B cell (primary cell): ENCODE data around the gene CCBE1. TPM values are rescaled to one million over a fixed set of nuclear protein-coding genes. Genes with fewer than 3 reads are reported as not detected.

Source experiments
- ATAC-seq: fragments of 200-7000 bp; cut with Tn5 transposase; one replicate; pipeline ENCODE4 v1.10.0; 2021; ENCODE audit warnings: low read depth, mild to moderate bottlenecking, moderate number of reproducible peaks, moderate library complexity
- CTCF ChIA-PET: fragments of 350-600 bp; sonication (Branson Sonifier 250); formaldehyde crosslinking; loops from one replicate; lab custom pipeline; 2021; ENCODE audit warnings: antibody characterized with exemption, inconsistent platforms; lab: Charles Lee
- POLR2A ChIA-PET: fragments of 350-600 bp; sonication (Branson Sonifier 250); formaldehyde crosslinking; loops from one replicate; lab custom pipeline; 2021; ENCODE audit warnings: antibody characterized with exemption; lab: Charles Lee
- DNase-seq: peaks from one replicate; pipeline ENCODE4 v3.0.0; 2013
- H2AFZ ChIP-seq: 2 replicates; pipeline ENCODE4 v1.6.1; 2012; ENCODE audit warnings: mild to moderate bottlenecking, low read depth, low read length; ENCODE audit not compliant: insufficient read depth, poor library complexity, severe bottlenecking
- H3K27ac ChIP-seq, 2 donors: 1 replicate in 1 of 2; 2 replicates in 1 of 2; pipeline ENCODE4 v1.5.1; 2012 to 2013; ENCODE audit warnings: low read length in 2 of 2, mild to moderate bottlenecking in 2 of 2, moderate library complexity in 1 of 2
- H3K27me3 ChIP-seq, 4 experiments: fragments of 200-600 bp in 1 of 4; sonication (generic) in 1 of 4; replicated peaks in 1 of 4; 1 replicate in 2 of 4; 2 replicates in 2 of 4; pipeline versions ENCODE4 v1.6.1 to v1.7.0; 2013 to 2016; ENCODE audit warnings: low read length in 3 of 4, mild to moderate bottlenecking in 2 of 4, mixed read lengths in 1 of 4, moderate library complexity in 1 of 4; ENCODE audit not compliant: insufficient read depth in 4 of 4, control insufficient read depth in 3 of 4; ENCODE audit errors: control extremely low read depth in 1 of 4
- H3K36me3 ChIP-seq, 2 experiments: replicated peaks in 1 of 2; 1 replicate in 1 of 2; 2 replicates in 1 of 2; pipeline versions ENCODE4 v1.6.1 to v1.7.1; 2013; ENCODE audit warnings: low read length in 1 of 2; ENCODE audit not compliant: insufficient read depth in 2 of 2, control insufficient read depth in 1 of 2; ENCODE audit errors: control extremely low read depth in 1 of 2, extremely low read depth in 1 of 2
- H3K4me1 ChIP-seq, 2 donors: fragments of 200-600 bp in 1 of 2; sonication (generic) in 1 of 2; 1 replicate in 1 of 2; 2 replicates in 1 of 2; pipeline versions ENCODE4 v1.5.1 to v1.6.1; 2013 to 2017; ENCODE audit warnings: low read length in 2 of 2; ENCODE audit not compliant: control insufficient read depth in 2 of 2, insufficient read depth in 2 of 2
- H3K4me2 ChIP-seq: replicated peaks from 2 replicates; pipeline ENCODE3; 2012; ENCODE audit warnings: mild to moderate bottlenecking, low read depth, low read length; ENCODE audit not compliant: poor library complexity, severe bottlenecking
- H3K4me3 ChIP-seq, 5 experiments: fragments of 200-600 bp in 1 of 5; sonication (generic) in 1 of 5; 1 replicate in 3 of 5; 2 replicates in 2 of 5; pipeline versions ENCODE4 v1.5.1 to v1.7.0; 2011 to 2016; ENCODE audit warnings: low read length in 4 of 5, mild to moderate bottlenecking in 4 of 5, low read depth in 2 of 5, control low read depth in 1 of 5, moderate library complexity in 1 of 5; ENCODE audit not compliant: insufficient read depth in 1 of 5; ENCODE audit errors: control extremely low read depth in 1 of 5, extremely low read depth in 1 of 5
- H3K79me2 ChIP-seq: fragments of 200-600 bp; sonication (generic); one replicate; pipeline ENCODE4 v1.6.0; 2016; ENCODE audit warnings: low read length; ENCODE audit not compliant: control insufficient read depth, insufficient read depth
- H3K9ac ChIP-seq: fragments of 200-600 bp; sonication (generic); 2 replicates; pipeline ENCODE4 v1.6.1; 2017; ENCODE audit warnings: mild to moderate bottlenecking, low read length, moderate library complexity
- H3K9me3 ChIP-seq, 3 donors: one replicate each; pipeline versions ENCODE4 v1.6.1 to v1.7.1; 2013; ENCODE audit warnings: low read length in 2 of 3; ENCODE audit not compliant: control insufficient read depth in 2 of 3, insufficient read depth in 1 of 3; ENCODE audit errors: control extremely low read depth in 1 of 3
- H4K20me1 ChIP-seq: 2 replicates; pipeline ENCODE4 v1.6.0; 2012; ENCODE audit warnings: mild to moderate bottlenecking, low read length; ENCODE audit not compliant: insufficient read depth, control insufficient read depth, poor library complexity, severe bottlenecking
- H3K27ac Mint-ChIP-seq: one replicate; pipeline ENCODE4 v1.8.0; 2021; ENCODE audit warnings: mixed read lengths
- H3K27me3 Mint-ChIP-seq: one replicate; pipeline ENCODE4 v1.8.0; 2021; ENCODE audit warnings: mixed read lengths
- H3K4me1 Mint-ChIP-seq: one replicate; pipeline ENCODE4 v1.8.0; 2021; ENCODE audit warnings: mixed read lengths
- H3K4me3 Mint-ChIP-seq: one replicate; pipeline ENCODE4 v1.8.0; 2021; ENCODE audit warnings: mixed read lengths
- H3K9me3 Mint-ChIP-seq: one replicate; pipeline ENCODE4 v1.8.0; 2022; ENCODE audit warnings: mixed read lengths; ENCODE audit not compliant: insufficient read depth
- EZH2 ChIP-seq: IDR thresholded peaks from 2 replicates; pipeline ENCODE4 v1.6.1; 2012; ENCODE audit warnings: borderline replicate concordance, low read depth, mild to moderate bottlenecking, moderate library complexity, low read length; ENCODE audit not compliant: insufficient read depth, poor library complexity, severe bottlenecking
- whole genome bisulfite sequencing: methylation state at CpG from one replicate; pipeline ENCODE4 v1.1.5; 2013; ENCODE audit warnings: missing lambda C conversion rate; ENCODE audit not compliant: insufficient coverage; 5-methylcytosine and 5-hydroxymethylcytosine counted together
- intact Hi-C: fragments of 100-400 bp; cut with micrococcal nuclease; formaldehyde crosslinking; loops from one replicate; pipeline ENCODE4 v1.10.0; 2022
- polyA plus RNA-seq: library from polyadenylated mRNA; depleted of rRNA; stranded (reverse); fragments of >200 nt; gene quantifications from 2 replicates; pipeline ENCODE4 v1.2.3, GENCODE V29; 2012
- total RNA-seq, 2 donors: library from RNA; stranded (reverse); fragments of 120-200 nt in 1 of 2; gene quantifications; 1 replicate in 1 of 2; 2 replicates in 1 of 2; pipeline versions ENCODE4 v1.2.3 to v1.2.4, GENCODE V29; 2013 to 2022
- TF ChIP-seq, protein P1 (sequence below): fragments of 200-600 bp; IDR thresholded peaks from one replicate; pipeline ENCODE4 v1.8.0; 2022; ENCODE audit warnings: antibody characterized with exemption, mild to moderate bottlenecking

CCBE1 gene
- total and polyA plus RNA-seq, 2 donors (not counting 1 experiment from before 2014, with no cell fraction given), result not detected

DNA sequence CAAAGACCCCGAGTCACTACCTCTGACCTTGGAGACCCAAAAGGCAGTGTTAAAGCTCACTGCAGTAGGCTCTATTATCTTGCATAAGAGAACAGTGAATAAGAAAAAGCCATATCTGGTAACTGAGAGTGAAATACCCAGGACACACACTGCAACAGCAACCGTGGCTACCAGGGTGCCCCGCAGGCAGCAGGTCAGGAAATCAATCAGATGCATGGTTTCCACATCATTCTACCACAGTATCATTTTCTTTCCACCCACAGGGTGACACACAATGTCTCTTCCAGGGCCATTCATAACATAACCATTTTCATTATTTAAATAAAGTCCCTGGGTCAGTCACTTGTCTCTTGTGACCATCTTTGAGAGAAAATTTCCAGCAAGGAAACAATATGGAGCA is 131.3 kb downstream of the CCBE1 start:
- peaks cover 13% of the 10 kb centered on the region for H3K27me3 Mint-ChIP-seq
- no peak for DNase-seq
- H3K4me2 ChIP-seq, result no peak overlapping the region
- no peak for ATAC-seq
- WGBS, result 80% methylated on average over 3 of the region's 3 CpGs
- H2AFZ ChIP-seq, result no peak overlapping the region
- no peak overlapping the region for H3K27ac ChIP-seq
- H3K4me3 Mint-ChIP-seq, result no peak overlapping the region
- no peak overlapping the region for H3K9ac ChIP-seq
- H3K27ac Mint-ChIP-seq, result no peak overlapping the region
- intact Hi-C loops, result no loop called here
- no peaks in the 10 kb centered on the region for H3K4me1 ChIP-seq
- H3K4me1 Mint-ChIP-seq, result peaks cover 4% of the 10 kb centered on the region
- no peaks in the 10 kb centered on the region for H4K20me1 ChIP-seq
- ChIA-PET POLR2A (no interaction called here), CTCF (no interaction called here)
- no peaks in the 10 kb centered on the region for H3K79me2 ChIP-seq
- no peak overlapping the region for H3K4me3 ChIP-seq
- peaks cover 0 to 3% (median 0%) of the 10 kb centered on the region in 3 donors for H3K9me3 ChIP-seq
- TF ChIP-seq, protein P1, sequence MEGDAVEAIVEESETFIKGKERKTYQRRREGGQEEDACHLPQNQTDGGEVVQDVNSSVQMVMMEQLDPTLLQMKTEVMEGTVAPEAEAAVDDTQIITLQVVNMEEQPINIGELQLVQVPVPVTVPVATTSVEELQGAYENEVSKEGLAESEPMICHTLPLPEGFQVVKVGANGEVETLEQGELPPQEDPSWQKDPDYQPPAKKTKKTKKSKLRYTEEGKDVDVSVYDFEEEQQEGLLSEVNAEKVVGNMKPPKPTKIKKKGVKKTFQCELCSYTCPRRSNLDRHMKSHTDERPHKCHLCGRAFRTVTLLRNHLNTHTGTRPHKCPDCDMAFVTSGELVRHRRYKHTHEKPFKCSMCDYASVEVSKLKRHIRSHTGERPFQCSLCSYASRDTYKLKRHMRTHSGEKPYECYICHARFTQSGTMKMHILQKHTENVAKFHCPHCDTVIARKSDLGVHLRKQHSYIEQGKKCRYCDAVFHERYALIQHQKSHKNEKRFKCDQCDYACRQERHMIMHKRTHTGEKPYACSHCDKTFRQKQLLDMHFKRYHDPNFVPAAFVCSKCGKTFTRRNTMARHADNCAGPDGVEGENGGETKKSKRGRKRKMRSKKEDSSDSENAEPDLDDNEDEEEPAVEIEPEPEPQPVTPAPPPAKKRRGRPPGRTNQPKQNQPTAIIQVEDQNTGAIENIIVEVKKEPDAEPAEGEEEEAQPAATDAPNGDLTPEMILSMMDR, result no peak
- TF ChIP-seq EZH2, result no peak
- H3K27me3 ChIP-seq, result no peaks in the 10 kb centered on the region
- H3K9me3 Mint-ChIP-seq, result no peaks in the 10 kb centered on the region
- H3K36me3 ChIP-seq, result no peaks in the 10 kb centered on the region

DNA sequence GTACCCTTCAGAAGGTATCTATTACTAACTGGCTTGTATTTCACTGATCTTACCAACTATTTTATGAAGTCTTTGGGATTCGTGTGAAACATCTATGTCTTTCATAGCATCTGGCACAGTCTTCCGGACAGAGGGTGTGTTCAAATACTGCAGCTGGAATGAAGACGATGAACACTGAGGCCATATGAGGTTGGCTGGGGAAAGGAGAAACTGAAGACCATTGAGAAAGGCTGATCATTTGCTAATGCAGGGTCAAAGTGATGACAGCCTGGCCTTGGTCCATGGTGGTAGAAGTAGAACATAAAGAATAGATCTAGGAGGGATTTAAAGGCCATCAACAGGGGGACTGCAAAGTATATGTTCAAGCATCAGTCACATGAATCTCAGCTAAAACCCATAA is 132.7 kb downstream of the CCBE1 start:
- DNase-seq (no peak), ATAC-seq (no peak)
- no peaks in the 10 kb centered on the region for H4K20me1 ChIP-seq
- Mint-ChIP-seq H3K27ac (no peak overlapping the region), H3K9me3 (no peaks in the 10 kb centered on the region), H3K4me1 (peaks cover 4% of the 10 kb centered on the region), H3K4me3 (no peak overlapping the region), H3K27me3 (peaks cover 13% of the 10 kb centered on the region)
- no peak overlapping the region for H3K27ac ChIP-seq
- TF ChIP-seq, protein P1, result no peak
- no peak for TF ChIP-seq EZH2
- no peak overlapping the region for H3K4me2 ChIP-seq
- 85% methylated on average over 2 of the region's 3 CpGs for WGBS
- H2AFZ ChIP-seq, result no peak overlapping the region
- H3K36me3 ChIP-seq, result no peaks in the 10 kb centered on the region
- no peak overlapping the region for H3K9ac ChIP-seq
- no peaks in the 10 kb centered on the region for H3K79me2 ChIP-seq
- CTCF ChIA-PET, result no interaction called here
- H3K4me3 ChIP-seq, result no peak overlapping the region
- peaks cover 0 to 3% (median 0%) of the 10 kb centered on the region in 3 donors for H3K9me3 ChIP-seq
- POLR2A ChIA-PET, result no interaction called here
- intact Hi-C loops, result no loop called here
- H3K27me3 ChIP-seq, result no peaks in the 10 kb centered on the region
- H3K4me1 ChIP-seq, result no peaks in the 10 kb centered on the region
